Keratinocyte (primary cell): Measurements from ENCODE around the gene GAPDHS.

Experiments
- EZH2 ChIP-seq: IDR thresholded peaks from one replicate; pipeline ENCODE4 v1.6.1; 2012; ENCODE audit warnings: inconsistent platforms, mild to moderate bottlenecking, low read length, moderate library complexity
- TF ChIP-seq, protein P1 (sequence below), 3 experiments: IDR thresholded peaks in 1 of 3; conservative IDR thresholded peaks in 1 of 3; optimal IDR thresholded peaks in 1 of 3; 2 replicates in 2 of 3; 3 replicates in 1 of 3; pipeline versions ENCODE3 to v1.5.1; 2011; ENCODE audit warnings: low read length in 3 of 3, mild to moderate bottlenecking in 3 of 3, moderate library complexity in 2 of 3, control low read depth in 1 of 3, inconsistent platforms in 1 of 3; ENCODE audit not compliant: insufficient read depth in 2 of 3; ENCODE audit errors: extremely low read depth in 1 of 3

- TF ChIP-seq, protein P1, sequence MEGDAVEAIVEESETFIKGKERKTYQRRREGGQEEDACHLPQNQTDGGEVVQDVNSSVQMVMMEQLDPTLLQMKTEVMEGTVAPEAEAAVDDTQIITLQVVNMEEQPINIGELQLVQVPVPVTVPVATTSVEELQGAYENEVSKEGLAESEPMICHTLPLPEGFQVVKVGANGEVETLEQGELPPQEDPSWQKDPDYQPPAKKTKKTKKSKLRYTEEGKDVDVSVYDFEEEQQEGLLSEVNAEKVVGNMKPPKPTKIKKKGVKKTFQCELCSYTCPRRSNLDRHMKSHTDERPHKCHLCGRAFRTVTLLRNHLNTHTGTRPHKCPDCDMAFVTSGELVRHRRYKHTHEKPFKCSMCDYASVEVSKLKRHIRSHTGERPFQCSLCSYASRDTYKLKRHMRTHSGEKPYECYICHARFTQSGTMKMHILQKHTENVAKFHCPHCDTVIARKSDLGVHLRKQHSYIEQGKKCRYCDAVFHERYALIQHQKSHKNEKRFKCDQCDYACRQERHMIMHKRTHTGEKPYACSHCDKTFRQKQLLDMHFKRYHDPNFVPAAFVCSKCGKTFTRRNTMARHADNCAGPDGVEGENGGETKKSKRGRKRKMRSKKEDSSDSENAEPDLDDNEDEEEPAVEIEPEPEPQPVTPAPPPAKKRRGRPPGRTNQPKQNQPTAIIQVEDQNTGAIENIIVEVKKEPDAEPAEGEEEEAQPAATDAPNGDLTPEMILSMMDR (optimal IDR thresholded peaks at IDR 0.05 in 1 of 3, IDR thresholded peaks at IDR 0.05 in 1 of 3, conservative IDR thresholded peaks at IDR 0.05 in 1 of 3; ENCODE audit: extremely low read depth in 1 of 3, insufficient read depth in 2 of 3, low read length in 3 of 3) = no peak
- TF ChIP-seq EZH2 = no peak
Observed at GRCh38 chr19:35542209-35542608, 9.0 kb downstream of the GAPDHS start.
